HepG2 (cell line): Measurements from ENCODE around the gene TUBB2B. TPM values are rescaled to one million over a fixed set of nuclear protein-coding genes. Genes with fewer than 3 reads are reported as not detected.

Source experiments
- AKAP8 ChIP-seq: sonication (generic); formaldehyde crosslinking; IDR thresholded peaks from 2 replicates; pipeline ENCODE4 v1.5.1; 2020; ENCODE audit warnings: mild to moderate bottlenecking, missing genetic modification reagents
- ARNT2 ChIP-seq: sonication (generic); formaldehyde crosslinking; IDR thresholded peaks from 2 replicates; pipeline ENCODE4 v1.8.0; 2022; ENCODE audit warnings: mild to moderate bottlenecking, low read depth, missing genetic modification reagents, moderate library complexity
- BCL6 ChIP-seq: IDR thresholded peaks from 2 replicates; pipeline ENCODE4 v1.6.1; 2016; ENCODE audit warnings: missing genetic modification reagents, missing compliant biosample characterization
- CREM ChIP-seq, 2 experiments: sonication (generic) in 1 of 2; formaldehyde crosslinking in 1 of 2; IDR thresholded peaks; 2 replicates each; pipeline versions ENCODE4 v1.4.0 to v1.6.1; 2016 to 2020; ENCODE audit warnings: antibody characterized with exemption in 1 of 2, mild to moderate bottlenecking in 1 of 2, missing genetic modification reagents in 1 of 2
- GATA4 ChIP-seq: sonication (generic); IDR thresholded peaks from 2 replicates; pipeline ENCODE4 v1.6.1; 2016; ENCODE audit warnings: antibody characterized with exemption, low read depth, borderline replicate concordance
- HNRNPH1 ChIP-seq: fragments of 200-400 bp; formaldehyde crosslinking; optimal IDR thresholded peaks from 2 replicates; pipeline ENCODE3; 2017; ENCODE audit warnings: mild to moderate bottlenecking, low read depth, low read length
- KDM2A ChIP-seq: sonication (generic); formaldehyde crosslinking; IDR thresholded peaks from 2 replicates; pipeline ENCODE4 v1.4.0; 2020; ENCODE audit warnings: low read depth, missing genetic modification reagents, borderline replicate concordance
- NCOA2 ChIP-seq: sonication (generic); formaldehyde crosslinking; IDR thresholded peaks from 2 replicates; pipeline ENCODE4 v1.8.0; 2022; ENCODE audit warnings: inconsistent platforms
- NR2F6 ChIP-seq, 2 experiments: IDR thresholded peaks; 2 replicates each; pipeline ENCODE4 v1.6.1; 2016; ENCODE audit warnings: antibody characterized with exemption in 1 of 2, mild to moderate bottlenecking in 1 of 2
- REPIN1 ChIP-seq: sonication (generic); formaldehyde crosslinking; IDR thresholded peaks from 2 replicates; pipeline ENCODE4 v1.8.0; 2022; ENCODE audit warnings: missing genetic modification reagents, low read depth, mild to moderate bottlenecking, borderline replicate concordance
- RXRB ChIP-seq: IDR thresholded peaks from 2 replicates; pipeline ENCODE4 v1.6.1; 2016; ENCODE audit warnings: borderline replicate concordance, missing genetic modification reagents, missing compliant biosample characterization
- SMAD3 ChIP-seq: sonication (generic); formaldehyde crosslinking; IDR thresholded peaks from 2 replicates; pipeline ENCODE4 v1.4.0; 2020; ENCODE audit warnings: missing genetic modification reagents
- TERF1 ChIP-seq: sonication (generic); formaldehyde crosslinking; IDR thresholded peaks from 2 replicates; pipeline ENCODE4 v1.8.0; 2022; ENCODE audit warnings: mild to moderate bottlenecking, missing genetic modification reagents, moderate library complexity
- THYN1 ChIP-seq: sonication (generic); formaldehyde crosslinking; IDR thresholded peaks from 2 replicates; pipeline ENCODE4 v1.8.1; 2023; ENCODE audit warnings: low read depth, mild to moderate bottlenecking, moderate library complexity, missing genetic modification reagents, borderline replicate concordance
- ZBTB21 ChIP-seq: sonication (generic); formaldehyde crosslinking; IDR thresholded peaks from 2 replicates; pipeline ENCODE4 v1.4.0; 2020; ENCODE audit warnings: missing genetic modification reagents
- ZBTB43 ChIP-seq: sonication (generic); formaldehyde crosslinking; conservative IDR thresholded peaks from 2 replicates; pipeline ENCODE4 v1.4.0; 2020; ENCODE audit warnings: missing genetic modification reagents
- ZBTB49 ChIP-seq: sonication (generic); formaldehyde crosslinking; IDR thresholded peaks from 2 replicates; pipeline ENCODE4 v1.4.0; 2020; ENCODE audit warnings: missing genetic modification reagents, borderline replicate concordance
- ZBTB7A ChIP-seq: sonication (generic); formaldehyde crosslinking; IDR thresholded peaks from 2 replicates; pipeline ENCODE4 v1.8.0; 2022; ENCODE audit warnings: mild to moderate bottlenecking, missing genetic modification reagents
- ZFAT ChIP-seq: sonication (generic); formaldehyde crosslinking; conservative IDR thresholded peaks from 2 replicates; pipeline ENCODE4 v1.8.1; 2023; ENCODE audit warnings: missing genetic modification reagents, inconsistent platforms
- ZNF292 ChIP-seq: sonication (generic); formaldehyde crosslinking; IDR thresholded peaks from 2 replicates; pipeline ENCODE4 v1.8.1; 2022; ENCODE audit warnings: mild to moderate bottlenecking, low read depth, missing genetic modification reagents, borderline replicate concordance
- ZNF468 ChIP-seq: sonication (generic); formaldehyde crosslinking; IDR thresholded peaks from 2 replicates; pipeline ENCODE4 v1.8.0; 2022; ENCODE audit warnings: mild to moderate bottlenecking, moderate library complexity, missing genetic modification reagents
- ZNF550 ChIP-seq: sonication (generic); formaldehyde crosslinking; IDR thresholded peaks from 2 replicates; pipeline ENCODE4 v1.4.0; 2020; ENCODE audit warnings: mild to moderate bottlenecking, missing genetic modification reagents, borderline replicate concordance
- polyA plus RNA-seq, 8 experiments: library from polyadenylated mRNA; depleted of rRNA in 3 of 8; stranded (reverse) in 7 of 8; unstranded in 1 of 8; fragments of >200 nt; fragmentation: Illumina TruSeq in 4 of 8; extraction: Trizol in 4 of 8; gene quantifications; 2 replicates each; pipeline versions ENCODE4 v1.2.1 to v1.2.3, GENCODE V29; 2011 to 2016; ENCODE audit warnings: low read depth in 4 of 8, missing spikeins in 1 of 8, mixed read lengths in 1 of 8; ENCODE audit not compliant: insufficient read depth in 1 of 8
- total RNA-seq, 5 experiments: library from RNA; depleted of rRNA; stranded (reverse); fragments of >200 nt; fragmentation: Illumina TruSeq; extraction: Trizol; gene quantifications; 2 replicates each; pipeline ENCODE4 v1.2.3, GENCODE V29; 2016; ENCODE audit warnings: low read depth in 1 of 5
- TF ChIP-seq, protein P1 (sequence below): sonication (generic); formaldehyde crosslinking; IDR thresholded peaks from 2 replicates; pipeline ENCODE4 v1.4.0; 2020; ENCODE audit warnings: mild to moderate bottlenecking, missing genetic modification reagents

The TUBB2B gene
- total and polyA plus RNA-seq, 2 of the 13 experiments (the other 11 are each of a cell fraction or from before 2014, with no cell fraction given), result 10.3 to 23.6 TPM

- TF ChIP-seq, protein P1, sequence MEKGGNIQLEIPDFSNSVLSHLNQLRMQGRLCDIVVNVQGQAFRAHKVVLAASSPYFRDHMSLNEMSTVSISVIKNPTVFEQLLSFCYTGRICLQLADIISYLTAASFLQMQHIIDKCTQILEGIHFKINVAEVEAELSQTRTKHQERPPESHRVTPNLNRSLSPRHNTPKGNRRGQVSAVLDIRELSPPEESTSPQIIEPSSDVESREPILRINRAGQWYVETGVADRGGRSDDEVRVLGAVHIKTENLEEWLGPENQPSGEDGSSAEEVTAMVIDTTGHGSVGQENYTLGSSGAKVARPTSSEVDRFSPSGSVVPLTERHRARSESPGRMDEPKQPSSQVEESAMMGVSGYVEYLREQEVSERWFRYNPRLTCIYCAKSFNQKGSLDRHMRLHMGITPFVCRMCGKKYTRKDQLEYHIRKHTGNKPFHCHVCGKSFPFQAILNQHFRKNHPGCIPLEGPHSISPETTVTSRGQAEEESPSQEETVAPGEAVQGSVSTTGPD (CRISPR knock-in tag), result no peak
- TF ChIP-seq ZBTB49 (CRISPR knock-in tag) (no peak), NCOA2 (CRISPR knock-in tag) (0 out of 2 replicates have a peak, but pooled peaks have one; percentile 12), RXRB (CRISPR knock-in tag) (no peak), SMAD3 (no peak), ZBTB43 (CRISPR knock-in tag) (no peak), ZNF550 (CRISPR knock-in tag) (no peak), KDM2A (0 out of 2 replicates have a peak, but pooled peaks have one; percentile 4), BCL6 (CRISPR knock-in tag) (no peak), TERF1 (CRISPR knock-in tag) (no peak), GATA4 (no peak), ZFAT (CRISPR knock-in tag) (no peak), ZNF468 (CRISPR knock-in tag) (no peak), REPIN1 (CRISPR knock-in tag) (no peak), ZNF292 (no peak), ARNT2 (CRISPR knock-in tag) (no peak), ZBTB21 (no peak), THYN1 (CRISPR knock-in tag) (no peak), CREM (IDR thresholded peaks at IDR 0.05) (no peak), CREM (CRISPR knock-in tag; IDR thresholded peaks at IDR 0.05) (no peak), NR2F6 (IDR thresholded peaks at IDR 0.05) (no peak), NR2F6 (CRISPR knock-in tag; IDR thresholded peaks at IDR 0.05) (no peak), AKAP8 (no peak), HNRNPH1 (no peak), ZBTB7A (peak; percentile 18; the same call in 1 of the 2 replicates)
These were observed 706 bp upstream of the TUBB2B start (continued) for GRCh38 chr6:3228046-3228671.
